Endometrial microvascular endothelial cells (primary cell): ENCODE results near the gene ARID3A. TPM values are rescaled to one million over a fixed set of nuclear protein-coding genes. Genes with fewer than 3 reads are reported as not detected.
"Not testable (repeated sequence)": the region's sequence is repeated elsewhere in the genome, so short reads cannot be mapped to it uniquely, and the experiment has no call there.

Experiments used
- in situ Hi-C: cut with HindIII; loops from 2 replicates; pipeline ENCODE4 v1.10.0; 2017; ENCODE audit warnings: low sequenced_read_pairs, low pct_unique_long_range_greater_than_20kb; ENCODE audit errors: inconsistent ontology term
- total RNA-seq: library from RNA; depleted of rRNA; stranded (reverse); fragments of >200 nt; gene quantifications from one replicate; pipeline ENCODE4 v1.2.3, GENCODE V29; 2015; ENCODE audit errors: inconsistent ontology term

The ARID3A gene
- total RNA-seq, 1 donor from 2014 or later = 9.1 TPM

DNA sequence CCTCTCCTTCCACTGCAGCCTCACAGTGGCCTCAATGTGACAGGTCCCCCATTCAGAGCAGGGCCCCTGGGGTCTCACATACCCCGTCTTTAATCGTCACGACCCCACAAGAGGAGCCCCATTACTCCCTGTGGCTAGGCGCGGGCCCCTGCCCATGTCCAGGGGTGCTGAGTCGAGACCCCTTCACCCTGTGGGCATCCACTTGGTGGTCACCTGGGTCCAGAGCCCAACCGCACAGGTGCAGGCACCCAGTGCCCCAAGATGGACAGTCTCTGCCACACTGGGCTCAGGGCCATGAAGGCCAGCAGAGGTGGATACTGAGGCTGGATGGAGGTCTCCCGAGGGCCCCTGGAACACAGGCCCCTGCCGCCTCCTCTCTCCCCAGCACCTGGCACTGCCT is 92.1 kb downstream of the ARID3A start:
- in situ Hi-C loops = no loop called here

- in situ Hi-C loops = no loop called here
Measured at GRCh38 chr19:1018393-1018792, 92.6 kb downstream of the ARID3A start.

GRCh38 chr19:1018932-1019615 is 93.2 kb downstream of the ARID3A start:
- in situ Hi-C loops = no loop called here

DNA sequence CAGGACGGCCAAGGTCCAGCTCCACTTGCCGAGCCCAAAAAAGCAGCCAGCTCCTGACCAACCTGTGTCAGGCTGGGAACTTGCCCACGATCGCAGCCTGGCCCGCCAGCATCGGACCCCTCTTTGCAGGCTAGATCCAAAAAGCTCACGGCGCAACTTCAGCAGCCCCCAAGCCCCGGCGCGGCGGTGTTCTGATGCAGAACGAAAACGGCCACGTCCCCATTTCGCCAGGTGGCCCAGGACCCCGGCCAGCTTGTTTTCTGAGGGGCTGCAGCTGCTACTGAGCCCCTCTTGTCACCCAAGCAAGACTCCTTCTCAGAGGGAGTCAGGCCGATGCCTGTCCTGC is 93.8 kb downstream of the ARID3A start:
- in situ Hi-C loops = no loop called here

DNA sequence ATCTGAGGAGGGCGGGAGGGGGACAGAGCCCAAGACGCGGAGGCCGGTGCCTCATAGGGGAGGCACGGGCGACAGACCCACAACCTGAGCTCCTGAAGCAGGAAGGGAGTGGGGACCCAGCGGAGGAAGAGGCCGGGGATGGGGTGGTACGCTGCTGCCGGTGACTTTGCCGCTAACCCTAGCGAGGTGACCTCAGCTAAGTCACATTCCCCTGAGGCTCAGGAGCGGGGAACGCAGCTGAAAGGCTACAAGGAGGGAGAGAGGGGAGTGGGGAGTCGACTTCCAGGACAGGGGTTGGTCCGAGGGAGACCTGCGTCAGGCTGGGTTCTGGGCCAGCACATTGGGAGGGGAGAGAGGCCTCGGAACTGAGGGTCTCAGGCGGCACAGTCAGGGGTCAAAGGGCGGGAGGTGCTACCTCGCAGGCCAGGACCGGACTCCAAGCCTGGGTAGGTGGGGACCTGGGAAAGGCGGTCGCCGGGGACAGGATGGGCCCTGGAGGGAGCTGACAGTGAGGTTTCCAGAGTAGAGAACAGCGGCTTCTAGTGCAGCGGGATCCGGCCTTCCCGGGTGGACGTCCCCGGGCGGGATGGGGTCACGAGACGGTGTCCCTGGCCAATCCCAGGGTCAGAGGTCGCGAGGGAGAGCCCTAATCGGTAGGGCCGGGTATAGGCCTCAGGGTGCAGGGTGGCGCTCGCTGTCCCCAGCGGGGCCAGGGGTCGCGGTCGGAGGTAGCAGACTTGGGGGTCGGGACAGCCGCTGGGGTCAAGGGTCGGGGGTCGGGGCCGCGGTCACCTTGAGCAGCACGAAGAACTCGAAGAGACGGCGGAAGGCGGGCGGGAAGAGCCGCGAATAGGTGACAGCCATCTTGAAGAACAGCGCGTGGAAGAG is 94.4 kb downstream of the ARID3A start:
- in situ Hi-C loops = no loop called here

GRCh38 chr19:1020868-1021425 is 95.1 kb downstream of the ARID3A start, which contains the start of gene TMEM259:
Gene TMEM259 (minus strand): TSS chr19:1021123. CDS start chr19:1020996, 127 bp downstream.
- in situ Hi-C loops = no loop called here

- in situ Hi-C loops = not testable (repeated sequence)
Measured at GRCh38 chr19:1023883-1024188, 98.0 kb downstream of the ARID3A start.

- in situ Hi-C loops = not testable (repeated sequence)
Measured at GRCh38 chr19:1025080-1025479, 99.2 kb downstream of the ARID3A start.

Other genes with a start within 250 kb of the ARID3A start
- 55.0 TPM for gene FSTL3, start 249.6 kb upstream of the ARID3A start, total RNA-seq
- not detected for gene PRSS57, start 230.6 kb upstream of the ARID3A start, total RNA-seq
- gene PALM, start 217.1 kb upstream of the ARID3A start, total RNA-seq = not detected
- gene MISP, start 174.9 kb upstream of the ARID3A start, total RNA-seq = not detected
- gene PTBP1, start 128.6 kb upstream of the ARID3A start, total RNA-seq = 307 TPM
- gene PLPPR3, start 104.1 kb upstream of the ARID3A start, total RNA-seq = 1.5 TPM
- not detected for gene AZU1, start 98.2 kb upstream of the ARID3A start, total RNA-seq
- gene PRTN3, start 85.0 kb upstream of the ARID3A start, total RNA-seq = not detected
- gene ELANE, start 73.7 kb upstream of the ARID3A start, total RNA-seq = not detected
- gene CFD, start 66.4 kb upstream of the ARID3A start, total RNA-seq = 5.4 TPM
- 48.9 TPM for gene MED16, start 32.8 kb upstream of the ARID3A start, total RNA-seq
- not detected for gene RNU6-9, start 32.6 kb upstream of the ARID3A start, total RNA-seq
- gene R3HDM4, start 12.8 kb upstream of the ARID3A start, total RNA-seq = 52.3 TPM
- not detected for gene KISS1R, start 8.7 kb upstream of the ARID3A start, total RNA-seq
- 49.7 TPM for gene WDR18, start 58.3 kb downstream of the ARID3A start, total RNA-seq
- not detected for gene GRIN3B, start 74.4 kb downstream of the ARID3A start, total RNA-seq
- 124 TPM for gene TMEM259, start 95.1 kb downstream of the ARID3A start, total RNA-seq
- gene RNU6-2, start 95.5 kb downstream of the ARID3A start, total RNA-seq = not detected
- 237 TPM for gene CNN2, start 100.6 kb downstream of the ARID3A start, total RNA-seq
- gene ABCA7, start 114.1 kb downstream of the ARID3A start, total RNA-seq = 1.8 TPM
- gene ARHGAP45, start 141.1 kb downstream of the ARID3A start, total RNA-seq = 14.0 TPM
- gene POLR2E, start 169.3 kb downstream of the ARID3A start, total RNA-seq = 304 TPM
- 459 TPM for gene GPX4, start 178.0 kb downstream of the ARID3A start, total RNA-seq
- 33.0 TPM for gene SBNO2, start 248.2 kb downstream of the ARID3A start, total RNA-seq